GM10266 (cell line): ENCODE data around the gene PLEKHA7.
"Not testable (repeated sequence)": the region's sequence is repeated elsewhere in the genome, so short reads cannot be mapped to it uniquely, and the experiment has no call there.

ENCODE experiments used
- DNase-seq: peaks from one replicate; pipeline ENCODE4 v3.0.0; 2012; ENCODE audit errors: extremely low spot score
- TF ChIP-seq, protein P1 (sequence below): IDR thresholded peaks from 2 replicates; pipeline ENCODE4 v1.5.1; 2012; ENCODE audit warnings: mild to moderate bottlenecking, low read depth; ENCODE audit not compliant: control insufficient read depth, insufficient read depth; ENCODE audit errors: missing control alignments

PLEKHA7 gene

DNA sequence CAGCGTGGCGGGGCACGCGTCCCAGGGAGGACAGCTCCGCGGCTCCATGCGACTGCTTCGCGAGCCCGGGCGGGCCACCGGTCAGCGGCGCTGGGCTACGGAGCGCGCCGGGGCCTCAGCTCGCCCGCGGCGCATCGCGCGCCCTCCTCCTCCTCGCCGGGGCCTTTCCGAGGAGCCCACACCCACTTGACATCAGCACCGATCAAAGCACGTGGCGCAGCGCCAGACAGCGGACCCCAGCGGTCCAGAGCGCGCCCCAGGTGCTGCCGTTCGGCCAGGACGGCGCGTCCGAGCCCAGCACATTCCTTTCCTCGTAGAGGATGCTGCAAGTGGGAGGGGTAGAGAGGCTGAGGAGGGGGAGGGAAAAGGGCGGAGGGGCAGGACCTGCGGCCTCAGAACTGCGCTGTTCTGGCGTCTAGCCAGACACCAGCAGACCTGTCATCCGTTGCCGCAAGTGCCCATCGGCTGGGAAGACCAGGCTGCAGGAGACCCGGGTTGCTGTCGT, 88.6 kb downstream of the PLEKHA7 start:
- no peak for DNase-seq
- TF ChIP-seq, protein P1, sequence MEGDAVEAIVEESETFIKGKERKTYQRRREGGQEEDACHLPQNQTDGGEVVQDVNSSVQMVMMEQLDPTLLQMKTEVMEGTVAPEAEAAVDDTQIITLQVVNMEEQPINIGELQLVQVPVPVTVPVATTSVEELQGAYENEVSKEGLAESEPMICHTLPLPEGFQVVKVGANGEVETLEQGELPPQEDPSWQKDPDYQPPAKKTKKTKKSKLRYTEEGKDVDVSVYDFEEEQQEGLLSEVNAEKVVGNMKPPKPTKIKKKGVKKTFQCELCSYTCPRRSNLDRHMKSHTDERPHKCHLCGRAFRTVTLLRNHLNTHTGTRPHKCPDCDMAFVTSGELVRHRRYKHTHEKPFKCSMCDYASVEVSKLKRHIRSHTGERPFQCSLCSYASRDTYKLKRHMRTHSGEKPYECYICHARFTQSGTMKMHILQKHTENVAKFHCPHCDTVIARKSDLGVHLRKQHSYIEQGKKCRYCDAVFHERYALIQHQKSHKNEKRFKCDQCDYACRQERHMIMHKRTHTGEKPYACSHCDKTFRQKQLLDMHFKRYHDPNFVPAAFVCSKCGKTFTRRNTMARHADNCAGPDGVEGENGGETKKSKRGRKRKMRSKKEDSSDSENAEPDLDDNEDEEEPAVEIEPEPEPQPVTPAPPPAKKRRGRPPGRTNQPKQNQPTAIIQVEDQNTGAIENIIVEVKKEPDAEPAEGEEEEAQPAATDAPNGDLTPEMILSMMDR, result no peak

- DNase-seq, result no peak
- TF ChIP-seq, protein P1, result no peak
Observed at GRCh38 chr11:16924826-16925560, 89.2 kb downstream of the PLEKHA7 start.

GRCh38 chr11:16924462-16924825, 89.8 kb downstream of the PLEKHA7 start:
- DNase-seq, result peak; percentile 64
- TF ChIP-seq, protein P1, result no peak

DNA sequence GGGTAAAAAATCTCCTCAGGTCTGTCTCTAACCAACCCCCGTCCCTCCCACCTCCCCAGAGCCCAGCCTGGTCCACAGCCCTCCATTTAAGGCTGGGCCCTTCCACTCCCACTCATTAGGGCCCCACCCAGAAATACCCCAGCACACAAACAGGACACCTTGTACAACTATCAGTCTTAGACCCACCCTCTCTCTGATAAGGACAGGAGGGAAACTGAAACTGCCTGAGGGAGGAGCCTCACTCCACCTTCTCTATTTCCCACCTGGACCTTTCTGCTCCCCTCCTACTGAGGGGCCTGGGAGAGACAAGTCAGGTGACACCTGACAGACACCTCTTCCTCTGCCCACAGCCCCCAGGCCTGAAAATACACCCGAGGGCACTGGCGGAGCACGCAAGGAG, 90.2 kb downstream of the PLEKHA7 start:
- TF ChIP-seq, protein P1, result no peak
- DNase-seq, result no peak

GRCh38 chr11:16921668-16922067, 92.5 kb downstream of the PLEKHA7 start:
- DNase-seq, result no peak
- TF ChIP-seq, protein P1, result no peak

GRCh38 chr11:16921019-16921418, 93.2 kb downstream of the PLEKHA7 start:
- no peak for DNase-seq
- TF ChIP-seq, protein P1, result no peak

DNA sequence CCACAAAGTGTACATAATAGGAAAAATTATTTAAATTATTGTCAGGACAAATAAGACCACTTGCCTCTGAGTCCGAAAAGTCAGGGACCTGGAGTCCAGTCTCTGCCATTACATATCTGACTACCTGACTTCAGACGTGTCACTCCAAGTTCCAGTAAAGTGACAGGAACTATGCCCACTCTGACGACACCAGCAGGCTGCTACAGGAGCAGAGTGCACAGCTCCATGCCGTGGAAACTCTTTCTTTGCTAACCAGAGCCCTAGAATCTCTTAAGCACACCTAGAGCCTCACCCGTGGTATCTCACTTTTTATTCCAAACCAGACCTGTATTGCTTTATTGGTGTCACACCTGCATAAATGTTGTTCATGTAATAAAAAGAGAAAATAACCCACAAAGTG, 93.7 kb downstream of the PLEKHA7 start:
- TF ChIP-seq, protein P1, result no peak

DNA sequence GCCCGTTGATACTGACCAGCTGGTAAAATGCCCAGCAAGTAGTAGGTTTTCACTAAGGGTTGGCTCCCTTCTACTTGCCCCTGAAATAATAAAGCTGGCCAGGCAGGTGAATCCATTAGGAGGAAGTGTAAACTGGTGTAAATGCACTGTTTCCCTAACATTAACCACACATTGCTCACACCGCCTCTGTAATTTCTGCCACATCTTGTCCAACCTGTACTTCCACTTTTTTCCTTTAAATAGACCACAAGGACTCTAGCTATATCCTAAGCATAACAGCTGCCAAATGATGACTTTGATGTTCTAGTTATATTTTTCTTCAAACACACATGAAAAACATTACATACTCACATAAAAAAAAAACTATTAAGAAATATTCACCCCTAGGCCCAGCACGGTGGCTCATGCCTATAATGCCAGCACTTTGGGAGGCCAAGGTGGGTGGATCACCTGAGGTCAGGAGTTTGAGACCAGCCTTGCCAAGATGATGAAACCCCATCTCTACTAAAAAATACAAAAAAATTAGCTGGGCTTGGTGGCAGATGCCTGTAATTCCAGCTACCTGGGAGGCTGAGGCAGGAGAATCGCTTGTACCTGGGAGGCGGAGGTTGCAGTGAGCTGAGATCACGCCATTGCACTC, 95.6 kb downstream of the PLEKHA7 start:
- not testable (repeated sequence) for DNase-seq

More for the DNA sequence above, 93.7 kb downstream of the PLEKHA7 start:
- DNase-seq, result no peak
